NCI-H748 (cell line): ENCODE results near the gene CCDC192.

ENCODE experiments used
- DNase-seq: peaks from one replicate; lab custom pipeline; 2025; ENCODE audit not compliant: unreplicated experiment; lab: John Stamatoyannopoulos, UW

CCDC192 gene

DNA sequence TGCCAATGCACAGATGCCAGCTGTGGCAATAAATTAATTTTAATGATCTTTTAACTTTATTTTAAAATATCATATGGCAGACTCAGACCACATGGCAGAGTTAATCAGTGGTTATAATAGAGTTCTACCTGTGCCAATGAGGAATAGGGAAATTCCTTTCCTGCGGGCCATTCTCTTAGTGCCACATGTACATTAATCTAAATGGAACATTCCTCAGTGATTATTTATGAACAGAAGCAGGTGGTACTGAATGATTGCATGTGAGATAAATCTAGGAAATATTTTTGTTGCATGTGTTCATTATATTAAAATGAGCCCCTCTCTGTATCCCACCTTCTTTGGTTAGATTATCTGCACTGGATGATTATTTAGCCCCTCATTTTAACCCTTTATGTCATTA is 102.3 kb downstream of the CCDC192 start:
- DNase-seq: no peak

DNA sequence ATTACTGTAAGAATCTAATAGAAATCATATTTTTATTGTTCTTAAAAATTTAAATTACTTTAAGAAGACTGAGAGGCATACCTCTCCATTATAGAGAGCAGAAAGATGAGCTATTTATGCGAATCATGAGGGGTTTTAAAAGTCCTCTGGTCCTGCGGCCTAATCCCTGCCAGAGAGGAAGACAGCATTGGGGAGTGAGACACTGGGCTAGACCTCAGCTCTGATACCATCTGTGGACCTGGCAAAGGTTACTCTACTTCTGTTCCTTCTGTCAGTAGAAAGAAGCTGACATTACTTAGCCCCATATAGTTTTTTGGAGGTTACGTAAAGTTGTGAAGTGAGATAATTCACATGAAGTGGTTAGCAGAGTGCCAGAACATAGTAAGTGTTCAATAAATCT is 103.6 kb downstream of the CCDC192 start:
- DNase-seq: no peak

- no peak for DNase-seq
Measured at GRCh38 chr5:127809533-127809932, 106.3 kb downstream of the CCDC192 start.

- DNase-seq: no peak
Measured at GRCh38 chr5:127810017-127810416, 106.8 kb downstream of the CCDC192 start.

GRCh38 chr5:127810707-127811490 is 107.7 kb downstream of the CCDC192 start:
- no peak for DNase-seq

DNA sequence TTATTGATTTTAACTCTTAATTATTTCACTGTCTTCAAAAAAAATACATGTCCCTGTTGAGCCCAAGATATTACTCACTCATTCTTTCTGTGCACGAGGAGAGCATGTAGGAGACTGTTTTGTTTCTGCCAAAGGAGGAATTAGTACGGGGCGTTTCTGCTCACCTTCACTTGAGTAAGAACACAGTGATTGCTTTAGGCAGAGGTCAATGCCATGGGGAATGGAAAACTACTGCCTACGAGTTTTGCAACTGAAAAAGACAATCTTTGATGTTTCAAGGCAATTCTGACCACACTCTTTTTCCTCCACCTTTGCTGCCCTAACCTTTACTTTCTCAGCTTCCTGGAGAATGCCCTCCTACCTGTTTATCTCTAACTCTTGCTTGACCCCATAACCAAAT is 109.4 kb downstream of the CCDC192 start:
- DNase-seq: no peak

DNA sequence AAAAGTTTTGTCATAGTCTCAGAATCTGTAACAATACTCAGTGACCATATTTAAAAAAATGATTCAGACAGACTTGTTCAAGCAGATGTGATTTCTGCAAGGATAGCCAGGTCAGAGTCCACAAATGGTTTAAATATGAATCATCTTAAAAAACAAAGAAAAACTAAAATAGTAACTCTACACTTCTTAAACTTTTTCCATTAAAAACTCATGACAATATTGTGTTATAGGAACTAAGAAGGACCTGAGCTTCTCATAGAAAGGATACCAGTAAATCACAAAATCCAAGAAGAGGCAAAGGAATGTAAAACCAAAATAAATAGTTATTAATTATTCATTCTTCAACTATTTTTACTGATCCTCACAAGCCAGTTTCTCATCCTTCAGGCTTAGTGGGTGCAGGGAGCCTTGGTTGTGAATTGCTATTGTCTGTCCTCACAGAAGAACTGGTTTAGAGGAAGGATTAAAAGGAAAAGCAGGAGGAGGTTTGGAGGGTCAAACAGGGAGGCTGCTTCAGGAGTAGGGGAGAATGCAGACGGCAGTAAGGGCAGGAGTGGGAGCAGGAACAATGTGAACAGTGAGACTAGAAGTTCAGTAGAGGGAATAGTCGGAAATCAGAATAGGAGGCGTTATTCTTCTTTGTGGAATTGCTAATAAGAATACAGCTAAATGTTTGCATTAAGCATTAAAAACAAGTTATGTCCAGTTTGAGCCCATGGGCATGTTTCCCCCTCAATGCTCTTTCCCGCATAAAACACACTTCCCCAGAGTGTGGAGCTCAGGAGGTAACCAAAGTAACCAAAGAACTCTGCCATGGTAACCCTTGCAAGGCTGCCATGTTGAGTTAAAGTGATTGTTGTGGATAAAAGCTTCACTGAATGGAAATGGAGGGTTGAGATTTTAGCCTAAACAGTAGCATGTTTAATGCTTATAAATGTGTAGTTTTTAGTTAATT is 110.7 kb downstream of the CCDC192 start:
- DNase-seq: no peak

GRCh38 chr5:127814588-127814973 is 111.4 kb downstream of the CCDC192 start:
- DNase-seq: no peak

GRCh38 chr5:127820910-127821553 is 117.8 kb downstream of the CCDC192 start:
- no peak for DNase-seq

DNA sequence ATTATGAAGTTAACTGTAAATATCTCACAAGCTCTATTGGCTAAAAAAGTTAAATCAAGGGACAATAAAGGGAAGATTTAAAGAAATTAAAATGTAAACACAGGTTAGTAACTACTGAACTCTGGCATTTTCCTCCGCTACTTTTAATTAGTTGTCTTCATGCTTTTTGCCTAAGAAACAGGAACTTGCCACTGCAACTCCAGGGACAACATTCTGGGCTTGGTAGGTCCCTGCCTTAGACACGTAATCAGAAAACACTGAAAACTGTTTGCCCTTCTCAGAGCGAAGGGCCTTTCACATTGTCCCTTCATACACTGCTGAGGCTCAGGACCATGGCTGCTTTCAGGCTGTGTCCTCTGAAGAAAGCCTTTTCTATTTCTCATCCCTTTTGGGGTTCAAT is 118.7 kb downstream of the CCDC192 start:
- DNase-seq: no peak

- no peak for DNase-seq
Measured at GRCh38 chr5:127824126-127824525, 120.9 kb downstream of the CCDC192 start.

DNA sequence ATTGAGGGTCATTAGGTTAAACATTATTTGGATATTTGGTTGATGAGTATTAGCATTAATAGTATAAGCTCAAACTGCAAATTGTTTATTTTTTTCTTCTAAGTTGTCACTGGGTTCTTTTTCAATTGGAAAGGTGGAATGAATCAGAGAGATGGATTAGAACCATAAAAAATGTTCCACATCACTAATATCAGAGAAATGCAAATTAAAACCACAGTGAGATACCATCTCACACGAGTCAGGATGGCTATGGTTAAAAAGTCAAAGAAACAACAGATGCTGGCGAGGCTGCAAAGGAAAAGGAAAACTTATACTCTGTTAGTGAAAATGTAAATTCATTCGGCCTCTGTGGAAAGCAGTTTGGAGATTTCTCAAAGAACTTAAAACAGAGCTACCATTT is 122.8 kb downstream of the CCDC192 start:
- DNase-seq: no peak

GRCh38 chr5:127827451-127827850 is 124.3 kb downstream of the CCDC192 start:
- no peak for DNase-seq

GRCh38 chr5:127830157-127830556 is 127.0 kb downstream of the CCDC192 start:
- DNase-seq: peak; percentile 6

- DNase-seq: no peak
Measured at GRCh38 chr5:127830829-127831598, 127.8 kb downstream of the CCDC192 start.

- DNase-seq: no peak
Measured at GRCh38 chr5:127832067-127832466, 128.9 kb downstream of the CCDC192 start.

- peak; percentile 65 for DNase-seq
Measured at GRCh38 chr5:127834094-127834531, 130.9 kb downstream of the CCDC192 start.

- DNase-seq: peak; percentile 67
Measured at GRCh38 chr5:127834554-127834953, 131.4 kb downstream of the CCDC192 start.

DNA sequence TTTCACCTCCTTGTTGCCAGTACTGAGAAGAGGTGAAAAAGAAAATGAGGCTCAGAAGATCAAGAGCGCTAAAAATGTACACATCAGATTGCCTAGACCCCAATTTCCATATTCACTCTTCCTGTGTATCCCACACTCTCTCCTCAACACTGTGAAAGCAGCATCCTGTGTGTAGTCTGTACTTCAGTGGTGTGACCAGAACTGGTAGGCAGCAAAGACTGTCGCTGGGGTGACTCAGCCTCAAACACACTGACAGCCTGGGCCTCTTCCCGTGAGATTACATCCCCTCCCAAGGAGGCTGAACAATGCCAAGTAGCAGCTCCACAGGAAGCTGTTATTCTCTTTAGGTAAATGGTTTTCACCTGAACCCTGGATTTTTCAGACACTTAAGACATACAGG is 135.5 kb downstream of the CCDC192 start:
- no peak for DNase-seq

- DNase-seq: no peak
Measured at GRCh38 chr5:127839072-127839471, 135.9 kb downstream of the CCDC192 start.
